T follicular helper cell (primary cell): ENCODE results near the gene SHANK1.

ENCODE experiments used
- DNase-seq: peaks from one replicate; pipeline ENCODE4 v3.0.0-alpha.2; 2020; ENCODE audit warnings: low read depth

The SHANK1 gene

DNA sequence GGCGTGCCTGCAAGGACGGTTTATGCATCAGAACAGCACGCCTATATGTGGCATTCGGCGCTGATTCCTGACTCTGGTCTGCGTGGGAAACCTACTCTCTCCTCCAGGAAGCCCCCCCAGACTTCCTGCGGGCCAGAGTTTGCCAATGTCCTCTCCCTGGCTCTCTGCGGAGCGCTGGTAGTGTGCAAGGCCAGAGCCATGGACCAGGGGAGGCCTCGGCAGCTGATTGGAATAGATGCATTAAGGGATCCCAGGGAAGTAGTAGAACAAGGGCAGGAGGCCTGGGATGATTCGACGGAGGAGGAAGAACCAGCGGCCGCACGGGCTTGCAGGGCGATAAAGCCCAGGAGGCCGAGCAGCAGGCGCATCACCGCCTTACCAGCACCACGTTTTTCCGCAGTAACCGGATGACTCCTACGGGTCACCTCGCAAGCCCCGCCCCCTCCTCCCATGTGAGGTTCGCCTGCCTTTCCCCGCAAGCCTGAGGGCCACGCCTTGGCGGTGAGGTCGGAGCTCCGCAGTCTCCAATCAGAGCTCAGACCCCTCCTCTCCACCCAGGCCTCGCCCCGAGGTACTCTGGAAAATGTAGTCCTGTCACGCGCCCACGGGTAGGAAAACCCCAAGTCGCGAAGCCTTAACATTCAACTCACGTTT is 8.6 kb upstream of the SHANK1 start:
- DNase-seq = no peak

DNA sequence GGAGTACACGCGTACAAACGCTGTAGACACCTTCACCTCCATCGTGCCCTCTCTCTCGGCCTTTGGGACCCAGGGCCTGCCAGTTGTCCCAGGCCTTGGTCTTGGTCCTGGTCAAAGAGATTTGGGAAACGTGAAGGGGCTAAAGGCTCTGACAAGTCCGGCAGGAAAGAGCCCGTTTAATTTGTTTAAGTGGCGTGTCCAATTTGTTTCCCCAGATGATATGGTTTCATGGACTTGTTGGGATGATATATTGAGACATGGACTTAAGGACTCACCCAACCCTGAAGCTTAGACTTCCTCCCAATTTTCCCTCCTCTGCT is 6.3 kb upstream of the SHANK1 start:
- DNase-seq = no peak

DNA sequence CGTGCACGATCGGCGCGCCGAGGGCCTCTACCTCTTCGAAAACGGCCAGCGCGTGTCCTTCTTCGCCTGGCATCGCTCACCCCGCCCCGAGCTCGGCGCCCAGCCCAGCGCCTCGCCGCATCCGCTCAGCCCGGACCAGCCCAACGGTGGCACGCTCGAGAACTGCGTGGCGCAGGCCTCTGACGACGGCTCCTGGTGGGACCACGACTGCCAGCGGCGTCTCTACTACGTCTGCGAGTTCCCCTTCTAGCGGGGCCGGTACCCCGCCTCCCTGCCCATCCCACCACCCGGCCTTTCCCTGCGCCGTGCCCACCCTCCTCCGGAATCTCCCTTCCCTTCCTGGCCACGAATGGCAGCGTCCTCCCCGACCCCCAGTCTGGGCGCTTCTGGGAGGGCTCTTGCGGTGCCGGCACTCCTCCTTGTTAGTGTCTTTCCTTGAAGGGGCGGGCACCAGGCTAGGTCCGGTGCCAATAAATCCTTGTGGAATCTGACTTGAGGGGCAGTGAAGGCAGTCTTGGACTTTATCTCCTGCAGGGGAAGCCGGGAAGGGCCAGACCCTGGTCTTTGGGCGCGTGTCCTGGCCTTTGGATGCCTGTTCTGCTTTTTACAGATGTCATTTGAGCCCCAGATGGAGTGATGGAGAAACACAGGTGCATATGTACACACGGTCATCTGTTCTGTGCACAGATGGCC is 5.8 kb upstream of the SHANK1 start:
- no peak for DNase-seq

DNA sequence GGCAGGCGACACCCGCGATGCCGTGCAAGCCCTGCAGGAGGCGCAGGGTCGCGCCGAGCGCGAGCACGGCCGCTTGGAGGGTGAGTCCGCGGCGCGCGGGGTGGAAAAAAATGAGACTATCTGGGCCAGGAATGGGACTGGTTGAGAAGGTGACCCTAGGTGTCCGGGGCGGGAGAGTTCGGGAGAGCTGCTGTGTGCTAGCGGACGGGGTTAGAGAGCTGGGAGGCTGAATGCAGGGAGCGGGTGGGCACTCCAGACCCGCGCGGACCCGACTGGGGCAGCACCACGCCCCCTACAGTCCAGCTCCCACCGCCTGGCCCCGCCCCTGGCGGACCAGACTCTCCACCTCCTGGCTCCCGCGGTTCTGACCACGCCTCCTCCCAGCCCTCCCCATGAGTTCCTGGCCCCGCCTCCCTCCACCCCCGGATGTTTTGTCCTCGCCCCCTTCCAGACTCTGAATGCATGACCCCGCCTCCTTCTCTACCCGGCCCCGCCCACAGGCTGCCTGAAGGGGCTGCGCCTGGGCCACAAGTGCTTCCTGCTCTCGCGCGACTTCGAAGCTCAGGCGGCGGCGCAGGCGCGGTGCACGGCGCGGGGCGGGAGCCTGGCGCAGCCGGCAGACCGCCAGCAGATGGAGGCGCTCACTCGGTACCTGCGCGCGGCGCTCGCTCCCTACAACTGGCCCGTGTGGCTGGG is 5.1 kb upstream of the SHANK1 start:
- DNase-seq = peak; percentile 85

DNA sequence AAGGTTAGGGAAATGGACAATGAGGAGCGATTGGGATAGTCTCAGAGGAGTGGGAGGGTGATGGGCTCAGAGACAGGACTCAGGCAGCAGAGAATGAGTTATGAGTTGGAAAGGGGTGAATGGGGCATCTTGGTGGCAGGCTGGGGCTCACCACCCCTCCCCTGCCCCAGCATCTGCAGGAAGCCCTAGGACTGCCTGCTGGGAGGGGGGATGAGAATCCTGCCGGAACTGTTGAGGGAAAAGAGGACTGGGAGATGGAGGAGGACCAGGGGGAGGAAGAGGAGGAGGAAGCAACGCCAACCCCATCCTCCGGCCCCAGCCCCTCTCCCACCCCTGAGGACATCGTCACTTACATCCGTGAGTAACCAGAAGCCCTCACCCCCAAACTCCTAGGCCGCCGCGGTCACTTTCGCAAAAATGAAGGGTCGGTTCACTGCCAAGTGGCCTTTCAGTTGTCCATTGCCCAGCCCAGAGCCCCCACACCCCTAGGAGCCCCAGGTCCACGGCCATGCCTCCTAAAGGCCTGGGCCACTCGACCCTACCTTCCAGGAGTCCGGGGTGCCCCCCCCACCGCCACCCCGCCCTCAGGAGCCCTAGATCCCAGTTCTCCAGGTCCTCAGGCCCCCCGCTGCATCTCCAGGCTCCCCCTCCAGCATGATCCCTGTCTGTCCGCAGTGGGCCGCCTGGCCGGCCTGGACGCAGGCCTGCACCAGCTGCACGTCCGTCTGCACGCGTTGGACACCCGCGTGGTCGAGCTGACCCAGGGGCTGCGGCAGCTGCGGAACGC is 4.3 kb upstream of the SHANK1 start:
- no peak for DNase-seq

- DNase-seq = no peak
These were observed 3.5 kb upstream of the SHANK1 start, which contains the start of gene CLEC11A for GRCh38 chr19:50723069-50723468. Gene CLEC11A (plus strand): TSS chr19:50723364. CDS start chr19:50723526, 162 bp downstream.

- DNase-seq = no peak
These were observed 2.8 kb upstream of the SHANK1 start for GRCh38 chr19:50722201-50723013.

DNA sequence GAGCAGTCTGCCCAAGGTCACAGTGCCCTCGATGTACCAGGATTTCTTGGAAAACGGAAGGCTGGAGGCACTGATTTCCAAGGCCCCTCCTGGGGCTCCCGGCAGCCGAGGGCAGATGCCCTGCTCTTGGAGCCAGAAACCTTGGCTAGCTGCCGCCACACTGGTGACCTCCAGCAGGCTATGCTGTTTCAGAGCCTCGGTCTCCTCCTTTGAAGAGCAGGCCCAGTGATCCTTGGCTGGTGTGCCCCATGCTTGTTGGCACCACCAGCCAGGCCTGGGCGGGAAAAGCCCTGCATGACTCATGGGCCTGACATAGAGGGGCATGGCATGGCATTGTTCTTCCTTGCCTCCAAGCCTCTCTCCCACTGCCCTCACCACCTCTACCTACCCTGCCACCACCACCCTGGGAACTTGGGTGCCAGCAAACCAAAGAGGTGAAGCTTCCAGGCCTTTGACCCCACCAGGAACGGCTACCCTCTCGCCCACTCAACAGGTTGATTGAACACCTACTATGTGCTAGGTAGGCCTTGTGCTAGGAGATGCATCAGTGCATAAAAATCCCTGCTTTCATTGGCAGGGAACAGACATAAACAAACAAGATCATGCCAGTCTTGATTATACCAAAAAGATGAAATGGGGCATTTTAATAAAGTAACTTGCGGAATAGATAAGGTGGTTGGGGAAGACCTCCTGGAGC is 2.0 kb upstream of the SHANK1 start:
- DNase-seq = no peak

DNA sequence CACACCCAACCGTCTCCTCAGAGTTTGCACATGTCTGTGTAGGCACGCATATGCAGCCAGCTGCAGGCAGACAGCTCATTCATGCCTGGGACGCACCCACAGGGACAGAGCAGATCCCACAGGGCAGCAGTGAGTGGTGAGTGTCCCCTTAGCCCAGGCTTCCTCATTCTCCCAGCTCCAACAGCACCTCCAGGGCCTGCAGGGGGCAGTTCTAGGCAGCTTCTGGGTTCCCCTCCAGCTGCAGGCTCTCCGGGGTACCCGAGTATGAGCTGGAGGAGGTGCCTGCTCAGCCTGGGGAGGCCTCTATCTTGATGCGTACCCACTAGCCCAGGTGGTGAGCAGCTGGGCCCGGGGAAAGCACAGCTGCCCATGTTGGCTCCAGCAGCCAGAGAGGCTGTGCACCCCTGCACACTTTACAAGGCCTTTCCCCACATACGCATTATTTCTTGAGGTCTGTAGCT is 1.3 kb upstream of the SHANK1 start:
- DNase-seq = no peak

GRCh38 chr19:50720181-50720920 is 749 bp upstream of the SHANK1 start:
- DNase-seq = no peak

DNA sequence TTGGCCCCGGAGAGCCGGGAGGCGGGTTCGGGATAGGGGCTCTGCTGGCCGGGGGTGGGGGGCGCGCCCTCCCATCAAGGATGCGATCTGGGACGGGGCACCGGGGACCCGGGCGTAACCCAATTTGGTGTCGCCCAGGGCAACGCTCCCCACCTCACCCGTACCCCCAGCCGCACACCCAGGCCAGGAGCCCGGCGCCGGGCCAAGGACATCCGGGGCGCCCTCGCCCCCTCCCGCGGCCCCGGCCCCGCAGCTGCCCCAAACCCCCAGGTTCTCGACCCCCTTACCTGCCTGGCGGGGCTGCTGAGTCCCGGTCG is 525 bp downstream of the SHANK1 start:
- DNase-seq = no peak

DNA sequence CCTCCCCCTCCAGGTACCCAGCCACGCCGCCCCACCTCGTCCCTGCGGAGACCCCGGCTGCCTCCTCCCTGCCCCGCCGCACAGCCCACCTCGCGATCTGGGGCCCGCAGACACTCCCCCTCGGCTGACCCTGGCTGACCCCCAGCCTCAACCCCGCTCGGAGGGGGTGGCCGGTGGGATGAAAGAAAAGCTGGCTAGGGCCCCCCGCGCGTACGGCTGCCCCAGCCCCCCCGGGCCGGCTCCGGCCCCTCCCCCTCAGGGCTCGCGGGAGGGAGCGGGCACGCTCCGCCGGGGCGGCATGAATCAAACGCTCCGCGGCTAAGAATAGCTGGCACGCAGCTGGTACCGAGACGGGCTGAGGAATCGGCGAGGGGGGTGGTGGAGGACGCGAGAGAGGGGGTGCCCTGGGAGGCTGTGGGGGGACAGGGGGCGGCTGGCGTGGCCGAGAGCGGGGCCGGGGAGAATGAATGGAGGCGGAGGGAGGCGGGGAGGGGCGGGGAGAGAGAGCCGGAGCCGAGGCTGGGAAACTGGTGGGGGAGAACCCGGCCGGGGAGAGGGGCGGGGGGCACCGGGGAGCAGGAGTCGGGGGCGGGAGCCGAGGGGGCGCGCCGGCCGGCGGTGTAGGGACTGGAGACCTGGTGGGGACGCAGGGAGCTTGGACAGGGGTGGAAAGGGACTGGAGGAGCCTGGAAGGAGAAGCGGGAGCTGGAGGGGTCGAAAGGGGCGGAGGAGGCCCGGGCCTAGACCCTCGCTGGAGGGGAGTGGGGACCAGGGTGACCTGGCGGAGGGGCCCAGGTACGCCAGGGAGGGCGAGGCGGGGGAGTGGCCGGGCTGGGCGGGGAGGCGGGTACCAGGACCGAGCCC is 1.1 kb downstream of the SHANK1 start:
- no peak for DNase-seq

DNA sequence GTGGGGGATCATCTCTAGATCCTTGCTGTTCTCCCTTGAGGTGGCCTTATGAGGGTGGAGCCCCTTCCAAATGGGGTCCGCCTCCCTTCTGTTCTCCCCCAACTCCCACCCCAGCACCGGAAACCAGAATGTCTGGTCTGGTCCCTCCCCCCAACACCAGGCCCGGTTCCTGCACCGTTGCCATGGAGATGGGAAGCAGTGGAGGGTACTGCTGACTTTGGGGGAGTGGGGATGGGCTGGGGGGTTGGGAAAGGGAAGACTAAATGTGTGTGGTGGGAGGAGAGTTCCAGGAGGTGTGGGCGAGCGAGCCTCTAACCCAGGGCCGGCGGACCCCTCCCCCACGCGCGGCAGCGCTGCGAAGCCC is 1.7 kb downstream of the SHANK1 start:
- no peak for DNase-seq

DNA sequence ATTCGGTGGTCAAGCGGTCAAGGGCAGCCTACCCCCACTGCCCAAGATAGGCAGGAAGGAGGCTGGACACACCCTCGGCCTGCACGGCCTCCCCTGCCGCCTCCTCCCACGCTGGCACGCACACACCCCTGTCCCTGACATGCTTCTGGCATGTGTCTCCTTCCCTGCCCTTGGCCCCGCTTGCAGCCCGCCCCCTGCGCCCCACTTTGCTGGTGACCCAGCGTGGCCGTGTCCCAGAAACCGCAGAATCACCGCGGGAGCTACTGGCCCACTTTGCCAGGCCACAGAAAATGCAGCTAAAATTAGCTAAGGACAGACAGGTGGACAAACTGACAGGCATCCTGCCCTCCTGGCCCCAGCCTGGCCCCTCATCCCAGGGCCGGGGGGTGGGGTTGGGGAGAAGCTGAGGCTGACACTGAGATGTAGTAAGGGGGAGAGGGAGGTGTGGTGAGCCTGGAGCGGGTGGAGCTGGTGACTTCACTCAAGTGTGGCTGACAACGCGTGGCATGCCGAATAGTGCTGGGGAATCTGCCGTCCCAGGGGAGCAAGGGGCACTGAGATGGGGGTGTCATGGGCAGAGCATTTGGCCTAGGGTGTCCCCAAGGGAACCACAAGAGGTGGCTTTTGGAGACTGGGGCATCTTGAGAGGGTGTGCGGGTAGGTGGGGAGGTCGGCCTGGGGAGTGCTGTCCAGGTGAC is 2.4 kb downstream of the SHANK1 start:
- DNase-seq = no peak

DNA sequence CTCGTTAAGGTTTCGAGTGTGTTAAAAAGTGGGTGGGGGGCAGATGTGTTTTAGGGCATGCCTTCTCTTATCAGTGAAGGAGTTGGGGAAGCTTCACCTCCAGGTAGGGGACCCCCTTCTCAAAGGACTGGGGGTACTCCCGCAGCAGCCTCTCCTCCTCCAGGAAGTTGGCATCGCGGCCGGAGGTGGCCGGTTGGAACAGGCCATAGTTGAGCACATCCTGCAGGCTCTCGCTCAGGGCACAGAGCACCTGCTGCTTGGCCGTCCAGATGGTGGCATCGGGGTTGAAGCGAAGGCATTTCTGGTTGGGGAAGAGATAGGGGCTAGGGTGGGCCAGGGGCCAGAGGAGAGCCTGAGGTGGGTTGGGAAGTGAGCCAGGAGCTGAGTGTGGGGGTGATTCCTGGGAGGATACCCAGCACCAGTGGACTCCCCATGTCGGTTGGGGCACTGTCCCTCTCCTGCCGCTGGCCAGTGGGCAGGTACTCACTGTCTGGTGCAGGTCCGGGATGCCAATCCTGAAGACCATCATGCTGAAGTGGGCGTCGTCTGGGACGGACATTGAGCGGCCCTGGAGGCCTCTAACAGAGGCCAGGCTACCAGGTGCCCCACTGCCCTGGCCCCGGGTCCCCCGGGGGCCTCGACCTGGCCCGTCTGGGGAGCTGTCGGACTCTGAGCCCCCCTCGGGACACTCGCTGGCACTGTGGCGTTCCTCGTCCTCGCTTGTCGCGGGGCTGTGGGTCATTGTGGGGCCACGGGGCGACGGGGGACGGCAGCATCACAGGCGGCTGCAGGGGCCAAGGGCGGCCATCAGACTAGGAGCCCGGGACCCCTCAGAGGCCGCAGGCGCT is 3.2 kb downstream of the SHANK1 start:
- DNase-seq = no peak

DNA sequence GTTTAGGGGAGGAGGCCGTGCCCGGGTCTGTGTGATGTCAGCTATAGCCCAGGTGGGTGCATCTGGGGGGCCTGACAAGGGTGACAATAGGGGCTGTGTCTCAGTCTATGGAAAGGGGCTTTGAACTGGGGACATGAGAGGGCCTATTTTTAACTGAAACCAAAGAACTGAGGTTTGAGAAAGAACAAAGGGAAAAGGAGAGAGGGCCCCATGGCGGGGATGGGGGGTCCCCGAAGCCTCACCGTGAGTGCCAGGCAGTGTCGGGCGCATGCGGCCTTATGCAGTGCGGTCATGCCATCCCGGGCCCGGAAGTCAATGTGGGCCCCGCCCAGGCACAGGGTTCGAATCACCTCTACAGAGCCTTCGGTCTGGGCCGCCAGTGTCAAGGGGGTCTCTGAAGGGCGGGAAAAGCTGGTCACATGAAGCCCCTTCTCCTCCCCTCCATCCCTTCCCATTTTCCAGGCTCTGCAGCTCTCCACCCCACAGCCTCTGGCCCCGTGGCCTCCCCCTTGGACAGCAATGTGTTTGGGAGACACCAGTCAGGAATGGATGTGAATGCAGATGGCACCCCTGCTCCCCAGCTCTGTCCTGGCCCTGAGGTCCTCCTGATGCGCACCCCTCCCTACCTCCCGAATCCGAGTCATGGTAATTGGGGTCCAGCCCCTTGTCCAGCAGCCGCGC is 5.9 kb downstream of the SHANK1 start:
- no peak for DNase-seq

DNA sequence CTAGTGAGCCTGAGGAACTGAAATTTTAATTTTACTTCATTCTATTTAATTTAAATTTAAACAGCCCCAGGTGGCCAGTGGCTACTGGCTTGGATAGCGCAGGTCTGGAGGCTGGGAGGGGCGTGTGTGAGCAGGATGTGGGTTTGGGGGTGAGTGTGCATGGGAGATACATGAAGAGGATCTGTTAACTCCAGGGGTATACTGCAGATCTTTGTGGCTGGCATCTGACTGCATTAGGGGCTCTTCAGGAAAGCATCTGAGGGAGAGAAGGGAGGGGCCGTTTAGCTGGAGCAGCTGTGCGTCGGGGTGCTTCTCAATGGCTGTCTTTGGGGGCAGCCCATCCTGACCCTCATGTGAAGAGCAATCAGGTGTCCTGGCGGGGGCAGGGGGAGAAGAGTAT is 6.8 kb downstream of the SHANK1 start:
- DNase-seq = no peak
